Right cardiac atrium (tissue), 5 donors: Measurements from ENCODE around the gene SCN4A. TPM values are rescaled to one million over a fixed set of nuclear protein-coding genes. Genes with fewer than 3 reads are reported as not detected.
A peak's percentile ranks its signal among the peaks of the same experiment; 100 is the strongest.

Source experiments
- ATAC-seq, 2 donors: fragments of 200-7000 bp; cut with Tn5 transposase; one replicate each; pipeline versions ENCODE4 v1.8.0 to v1.9.1; 2020; ENCODE audit warnings: moderate library complexity in 2 of 2, mild to moderate bottlenecking in 1 of 2
- DNase-seq, 3 donors: peaks; one replicate each; pipeline ENCODE4 v3.0.0-alpha.2; 2020
- H3K27ac ChIP-seq: one replicate; pipeline ENCODE4 v1.5.1; 2013; ENCODE audit warnings: mild to moderate bottlenecking, low read length, control low read depth, moderate library complexity
- H3K27me3 ChIP-seq: one replicate; pipeline ENCODE4 v1.6.1; 2013; ENCODE audit not compliant: control insufficient read depth, insufficient read depth
- H3K4me1 ChIP-seq: one replicate; pipeline ENCODE4 v1.6.1; 2013; ENCODE audit warnings: low read length; ENCODE audit not compliant: control insufficient read depth, insufficient read depth
- H3K4me3 ChIP-seq: one replicate; pipeline ENCODE4 v1.5.1; 2013; ENCODE audit warnings: low read length, control low read depth
- H3K9me3 ChIP-seq: one replicate; pipeline ENCODE4 v1.6.1; 2013; ENCODE audit warnings: low read length; ENCODE audit not compliant: control insufficient read depth
- WGBS: extraction: QIAGEN DNeasy Blood & Tissue Kit; methylation state at CpG from one replicate; pipeline ENCODE4 v1.1.7; 2013; 5-methylcytosine and 5-hydroxymethylcytosine counted together
- intact Hi-C, 4 donors: fragments of 100-400 bp; cut with DNase I; formaldehyde crosslinking; loops; one replicate each; pipeline versions ENCODE4 v1.11.0 to v1.14.0; 2022 to 2023
- polyA plus RNA-seq: library from polyadenylated mRNA; stranded (reverse); fragments of 200-250 nt; gene quantifications from one replicate; pipeline ENCODE4 v1.2.3, GENCODE V29; 2013
- total RNA-seq, 4 donors: library from RNA; stranded (reverse); fragmentation: NEBNext Ultra II Directional; extraction: Animal tissue kit (Norgen Biotek cat#: 25700); gene quantifications; one replicate each; pipeline ENCODE4 v1.2.1, GENCODE V29; 2021
- donor health status: healthy with polysubstance abuse.
- donor health status: DM: no; HTN: yes; CAD: no.
- donor health status: DM: no; HTN: no; CAD: no.
- donor health status: DM: no; HTN: yes; CAD: no; lungs with severe emphysema.
- donor health status: DM: yes; HTN: yes; CAD: no.

Gene SCN4A
- total and polyA plus RNA-seq, 5 donors = 1.6 to 5.8 (median 2.5) TPM

DNA sequence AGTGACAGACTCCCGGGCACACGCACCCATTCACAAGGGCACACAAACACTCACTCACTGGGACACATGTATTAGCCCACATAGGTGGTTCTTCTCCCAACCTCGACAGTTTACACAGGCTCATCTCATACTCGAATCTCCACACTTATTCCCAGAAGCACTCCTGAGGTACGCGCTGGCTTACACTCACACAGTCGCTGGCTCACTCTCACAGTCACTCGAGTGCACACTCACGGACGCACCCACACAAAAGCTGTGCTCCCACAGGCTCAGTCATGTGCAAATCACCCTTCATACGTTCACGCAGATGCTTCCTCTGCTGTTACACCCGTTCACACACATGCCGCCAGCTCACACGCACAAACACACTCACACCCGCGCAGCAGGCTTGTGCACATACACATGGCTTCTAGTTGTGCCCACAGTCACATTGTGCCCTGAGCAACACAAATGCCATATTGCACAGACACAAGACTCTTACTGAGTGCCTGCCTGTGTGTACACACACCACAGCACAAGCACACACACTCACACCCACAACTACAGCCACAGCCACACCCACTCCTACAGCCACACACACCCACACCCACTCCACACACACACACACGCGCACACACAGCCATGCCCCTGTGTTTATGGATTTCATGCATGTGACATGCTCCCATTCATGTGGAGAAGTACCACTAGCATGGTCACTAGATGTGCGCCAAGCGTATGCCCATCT lies 17.1 kb upstream of the SCN4A start:
- Histone ChIP-seq H3K27ac (no peak overlapping the region), H3K4me3 (no peak overlapping the region), H3K27me3 (no peaks in the 10 kb centered on the region), H3K4me1 (peaks cover 3% of the 10 kb centered on the region), H3K9me3 (no peaks in the 10 kb centered on the region)
- WGBS = 86% methylated on average over 21 of the region's 21 CpGs
- DNase-seq (no peak), ATAC-seq (no peak)
- intact Hi-C loops = loop anchor here (2.0 to 10.0 kb wide), 4 partner anchors 42 to 75 kb away; partner anchors contain the start of genes GH1 (in 4 of the 4) and CSHL1 (in 1 of the 4)

DNA sequence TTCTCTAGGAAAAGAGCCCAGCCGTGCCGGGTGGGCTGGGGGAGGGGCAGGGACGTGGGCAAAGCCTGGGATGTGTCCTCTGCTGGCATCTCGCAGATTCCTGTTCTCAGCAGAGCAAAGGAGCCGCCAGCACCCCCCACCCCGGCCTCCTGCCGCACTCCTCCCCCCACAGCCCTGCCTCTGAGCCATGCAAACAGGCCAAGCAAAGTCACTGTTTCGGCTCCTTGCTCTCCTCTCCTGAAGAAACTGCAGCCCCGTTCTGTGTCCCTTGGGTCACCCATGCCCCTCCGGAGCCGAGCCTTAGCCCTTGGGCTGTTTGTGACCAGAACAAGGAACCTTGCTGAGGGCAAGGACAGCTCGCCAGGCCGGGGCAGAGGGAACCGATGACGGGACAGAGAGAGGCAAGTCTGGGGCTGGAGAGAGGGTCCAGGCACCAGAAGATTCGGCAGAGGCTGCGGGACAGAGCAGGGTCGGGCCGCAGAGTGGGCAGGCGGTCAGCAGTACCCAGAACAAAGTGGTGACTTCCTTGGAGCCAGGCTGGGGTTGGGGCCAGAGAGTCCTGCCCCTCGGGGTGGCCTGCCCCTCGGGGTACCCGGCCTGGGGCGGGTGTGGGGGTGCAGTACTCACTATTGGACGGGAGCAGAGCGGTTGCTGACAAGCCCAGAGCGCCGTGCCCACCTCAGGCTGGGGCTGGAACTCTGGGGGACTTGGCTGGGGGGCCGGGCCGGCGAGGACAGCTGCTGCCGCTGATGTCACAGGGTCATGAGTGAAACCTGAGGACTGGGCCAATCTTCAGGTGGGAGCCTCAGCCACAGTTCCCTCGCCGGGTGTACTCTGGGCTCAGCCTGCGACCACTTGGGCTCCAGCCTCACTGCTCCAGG lies 16.3 kb upstream of the SCN4A start:
- intact Hi-C loops = loop anchor here in 1 of 4 donors (5.0 kb wide), 1 partner anchor 42 kb away; no protein-coding TSS in a partner anchor
- H3K27me3 ChIP-seq = no peaks in the 10 kb centered on the region
- ATAC-seq = peak in 1 of 2 donors; percentile 8
- H3K27ac ChIP-seq = no peak overlapping the region
- H3K4me1 ChIP-seq = peaks cover 3% of the 10 kb centered on the region
- H3K4me3 ChIP-seq = no peak overlapping the region
- H3K9me3 ChIP-seq = no peaks in the 10 kb centered on the region
- DNase-seq = peak in 2 of 3 donors; percentile 69 to 74
- WGBS = 49% methylated on average over 35 of the region's 35 CpGs

- H3K4me3 ChIP-seq = no peak overlapping the region
- WGBS = 96% methylated on average over 5 of the region's 5 CpGs
- no peak overlapping the region for H3K27ac ChIP-seq
These were observed 15.4 kb upstream of the SCN4A start for GRCh38 chr17:63988127-63988478.

GRCh38 chr17:63987221-63988126 lies 14.8 kb upstream of the SCN4A start:
- no peaks in the 10 kb centered on the region for H3K27me3 ChIP-seq
- 74% methylated on average over 18 of the region's 18 CpGs for WGBS
- H3K4me1 ChIP-seq = peaks cover 3% of the 10 kb centered on the region
- H3K4me3 ChIP-seq = no peak overlapping the region
- no peak overlapping the region for H3K27ac ChIP-seq
- DNase-seq (peak in 1 of 3 donors; percentile 70), ATAC-seq (peak in 1 of 2 donors; percentile 13)
- intact Hi-C loops = loop anchor here in 1 of 4 donors (5.0 kb wide), 1 partner anchor 40 kb away; no protein-coding TSS in a partner anchor
- H3K9me3 ChIP-seq = no peaks in the 10 kb centered on the region

More at GRCh38 chr17:63988127-63988478, 15.4 kb upstream of the SCN4A start:
- Histone ChIP-seq H3K27me3 (no peaks in the 10 kb centered on the region), H3K9me3 (no peaks in the 10 kb centered on the region), H3K4me1 (peaks cover 3% of the 10 kb centered on the region)
- DNase-seq (no peak), ATAC-seq (no peak)
- intact Hi-C loops = loop anchor here in 1 of 4 donors (5.0 kb wide), 1 partner anchor 41 kb away; no protein-coding TSS in a partner anchor

DNA sequence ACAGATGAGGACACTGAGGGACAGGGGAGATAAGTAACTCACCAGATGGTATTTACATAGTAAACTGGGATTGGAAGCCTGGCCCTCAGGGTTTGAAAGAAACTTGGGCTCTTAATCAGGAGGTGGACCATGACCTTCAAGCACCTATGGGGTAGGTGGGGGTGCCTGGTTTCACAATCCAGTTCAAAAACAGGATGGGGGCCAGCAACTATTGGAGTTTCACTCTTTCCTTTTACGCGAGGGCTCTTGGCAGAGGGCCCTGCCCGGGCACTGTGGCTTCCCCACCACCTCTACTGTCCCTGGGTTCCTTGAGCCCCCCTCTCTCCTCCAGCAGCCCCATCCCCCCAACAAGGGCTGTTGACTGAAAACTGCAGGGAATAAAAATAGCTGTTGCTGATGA lies 14.1 kb upstream of the SCN4A start:
- WGBS = 51% methylated on average over 3 of the region's 3 CpGs
- DNase-seq = peak in 1 of 3 donors; percentile 53

GRCh38 chr17:63985387-63986140 lies 12.8 kb upstream of the SCN4A start:
- intact Hi-C loops = loop anchor here in 1 of 4 donors (5.0 kb wide), 1 partner anchor 38 kb away; no protein-coding TSS in a partner anchor
- H3K4me1 ChIP-seq = peaks cover 3% of the 10 kb centered on the region
- no peaks in the 10 kb centered on the region for H3K9me3 ChIP-seq
- ATAC-seq (no peak), DNase-seq (peak in 1 of 3 donors; percentile 25)
- no peaks in the 10 kb centered on the region for H3K27me3 ChIP-seq
- H3K27ac ChIP-seq = peak overlapping the region; percentile 55
- WGBS = 77% methylated on average over 13 of the region's 13 CpGs
- no peak overlapping the region for H3K4me3 ChIP-seq

More for the DNA sequence above, 14.1 kb upstream of the SCN4A start:
- peaks cover 3% of the 10 kb centered on the region for H3K4me1 ChIP-seq
- no peak overlapping the region for H3K4me3 ChIP-seq
- H3K9me3 ChIP-seq = no peaks in the 10 kb centered on the region
- H3K27ac ChIP-seq = no peak overlapping the region
- H3K27me3 ChIP-seq = no peaks in the 10 kb centered on the region
- ATAC-seq = no peak
- intact Hi-C loops = loop anchor here in 1 of 4 donors (5.0 kb wide), 1 partner anchor 40 kb away; no protein-coding TSS in a partner anchor

- DNase-seq (peak in 2 of 3 donors; percentile 60 to 63), ATAC-seq (peak; percentile 53 to 70)
- WGBS = 62% methylated on average over 16 of the region's 16 CpGs
- H3K4me1 ChIP-seq = peaks cover 8% of the 10 kb centered on the region
- intact Hi-C loops = loop anchor here in 1 of 4 donors (5.0 kb wide), 1 partner anchor 38 kb away; no protein-coding TSS in a partner anchor
- no peak overlapping the region for H3K4me3 ChIP-seq
- H3K9me3 ChIP-seq = no peaks in the 10 kb centered on the region
- peak overlapping the region; percentile 0 for H3K27ac ChIP-seq
- no peaks in the 10 kb centered on the region for H3K27me3 ChIP-seq
These were observed 12.1 kb upstream of the SCN4A start for GRCh38 chr17:63984651-63985386.

DNA sequence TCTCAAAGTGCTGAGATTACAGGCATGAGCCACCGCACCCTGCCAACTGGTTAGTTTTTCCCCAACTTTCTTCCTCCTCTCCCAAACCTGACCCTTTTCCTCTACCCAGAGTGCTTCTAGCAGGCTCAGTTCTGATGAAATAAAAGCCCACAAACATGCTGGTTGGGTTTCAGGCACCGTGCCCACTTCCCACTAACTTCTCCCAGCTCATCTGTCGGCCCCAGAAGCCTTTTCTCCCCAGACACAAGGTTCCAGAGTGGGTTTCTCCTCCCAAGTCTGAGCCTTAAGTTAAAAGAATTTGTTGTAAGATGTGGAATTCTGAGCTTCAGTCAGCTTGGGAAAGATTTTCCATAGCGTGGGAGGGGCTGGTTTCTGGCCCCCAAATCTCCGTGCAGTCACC lies 11.5 kb upstream of the SCN4A start:
- DNase-seq = peak in 1 of 3 donors; percentile 24
- no peaks in the 10 kb centered on the region for H3K9me3 ChIP-seq
- intact Hi-C loops = no loop called here
- ATAC-seq = no peak
- H3K4me3 ChIP-seq = no peak overlapping the region
- WGBS = 60% methylated on average over 5 of the region's 5 CpGs
- H3K27ac ChIP-seq = peak overlapping the region; percentile 40
- no peaks in the 10 kb centered on the region for H3K27me3 ChIP-seq
- H3K4me1 ChIP-seq = peaks cover 9% of the 10 kb centered on the region

- ATAC-seq (peak; percentile 56 to 57), DNase-seq (peak in 2 of 3 donors; percentile 82 to 83)
- Histone ChIP-seq H3K9me3 (no peaks in the 10 kb centered on the region), H3K27ac (peak overlapping the region; percentile 54), H3K4me1 (peaks cover 13% of the 10 kb centered on the region), H3K4me3 (no peak overlapping the region), H3K27me3 (no peaks in the 10 kb centered on the region)
- WGBS = 24% methylated on average over 7 of the region's 7 CpGs
- intact Hi-C loops = no loop called here
These were observed 10.6 kb upstream of the SCN4A start for GRCh38 chr17:63983320-63983719.
